ENCODE data around the gene TBC1D2B.
"Not testable (repeated sequence)": the region's sequence is repeated elsewhere in the genome, so short reads cannot be mapped to it uniquely, and the experiment has no call there.

Gene TBC1D2B

DNA sequence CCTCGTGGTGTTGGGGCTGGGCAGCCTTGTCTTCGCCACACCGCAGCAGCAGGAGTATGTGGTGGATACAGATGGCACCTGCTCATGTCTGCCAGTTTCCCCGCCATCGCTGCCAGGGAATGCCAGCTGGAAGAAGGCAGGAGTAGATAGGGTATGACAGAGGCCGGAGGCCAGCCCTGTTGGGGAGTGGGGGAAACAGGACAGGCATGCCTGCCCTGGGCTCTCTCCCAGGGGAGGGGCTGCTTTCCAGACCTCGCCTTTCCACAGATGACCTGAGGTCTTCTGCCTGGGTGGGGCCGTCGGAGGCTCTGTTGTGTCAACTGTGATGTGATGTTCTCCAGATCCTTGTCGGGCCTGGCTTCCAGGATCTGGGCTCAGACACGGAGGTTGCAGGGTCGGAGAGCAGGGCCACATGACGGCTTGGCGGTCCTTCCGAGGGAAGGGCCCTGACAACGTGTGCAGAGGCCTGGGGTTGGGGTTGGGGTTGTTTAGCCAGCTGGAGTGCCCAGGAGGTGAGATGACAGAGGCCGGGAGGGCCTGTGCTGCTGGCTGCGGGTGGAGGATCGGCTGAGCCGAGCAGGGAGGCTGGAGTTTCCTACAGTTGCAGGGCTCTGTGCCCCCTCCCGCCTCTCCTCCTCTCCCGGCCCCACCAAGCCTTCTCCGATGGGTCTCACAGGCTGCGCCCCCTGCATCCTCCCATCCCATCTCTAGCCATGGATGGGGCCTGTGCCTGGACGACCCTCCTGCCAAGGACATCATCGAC is 102.0 kb downstream of the TBC1D2B start:
- no peak for DNase-seq (ENCODE audit: low read depth in 2 of 2)

DNA sequence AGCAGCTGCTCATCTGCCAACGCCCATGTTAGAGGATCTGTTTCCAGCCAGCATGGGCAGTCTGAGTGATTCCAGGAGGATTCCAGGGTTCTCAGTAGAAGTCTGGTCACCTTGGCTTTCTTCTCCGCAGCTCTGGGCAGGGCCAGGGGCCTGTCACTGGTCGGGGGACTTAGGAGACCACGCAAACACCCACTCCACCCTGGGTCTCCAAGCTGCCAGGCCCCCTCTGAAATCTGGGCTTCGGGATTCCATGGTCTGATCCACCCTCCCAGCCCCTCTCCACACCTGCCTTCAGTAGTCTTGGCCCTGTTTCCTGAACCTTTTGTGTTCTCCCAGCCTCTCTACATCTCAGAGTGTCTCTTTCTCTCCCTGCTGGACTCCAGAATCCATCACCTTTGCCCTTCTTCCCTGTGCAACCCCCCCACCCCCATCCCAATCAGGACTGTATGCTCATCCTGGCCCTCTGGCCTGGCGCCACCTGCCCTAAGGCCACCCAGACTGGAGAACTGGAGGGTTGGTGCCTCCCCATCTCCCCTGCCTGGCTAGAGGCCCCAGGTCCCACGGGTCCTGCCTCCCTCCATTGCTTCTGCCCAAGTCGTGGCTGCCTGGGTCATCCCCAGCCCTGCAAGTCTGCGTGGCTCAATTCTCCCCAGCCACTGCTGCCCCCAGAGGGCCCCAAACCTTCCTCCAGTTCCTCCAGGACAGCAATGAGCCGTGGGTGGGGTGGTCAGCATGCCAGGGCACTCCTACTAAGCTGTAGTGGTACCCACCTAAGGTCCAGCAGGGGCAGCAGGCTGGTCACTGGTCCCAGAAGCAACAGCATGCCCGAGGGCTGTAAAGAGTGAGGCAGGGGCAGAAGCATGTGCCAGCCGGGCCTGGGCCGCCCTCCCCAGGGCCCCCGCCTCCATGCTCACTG is 102.8 kb downstream of the TBC1D2B start:
- DNase-seq (ENCODE audit: low read depth in 2 of 2), result no peak

DNA sequence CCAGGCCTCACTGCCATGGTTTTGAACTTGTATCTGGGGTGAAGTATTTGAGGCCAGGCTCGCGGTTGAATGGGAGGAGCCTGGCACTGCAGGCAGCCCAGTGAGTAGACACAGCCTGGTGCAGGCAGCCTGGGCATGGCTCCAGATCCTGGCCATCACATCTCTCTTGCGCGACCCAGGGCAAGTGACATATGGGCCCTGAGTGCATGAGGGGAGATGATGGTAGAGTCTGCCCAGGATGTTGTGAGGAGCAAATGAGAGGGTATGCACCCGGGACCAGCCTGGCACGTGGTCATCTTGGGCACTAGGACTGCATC is 103.5 kb downstream of the TBC1D2B start:
- no peak for DNase-seq (ENCODE audit: low read depth in 2 of 2)

DNA sequence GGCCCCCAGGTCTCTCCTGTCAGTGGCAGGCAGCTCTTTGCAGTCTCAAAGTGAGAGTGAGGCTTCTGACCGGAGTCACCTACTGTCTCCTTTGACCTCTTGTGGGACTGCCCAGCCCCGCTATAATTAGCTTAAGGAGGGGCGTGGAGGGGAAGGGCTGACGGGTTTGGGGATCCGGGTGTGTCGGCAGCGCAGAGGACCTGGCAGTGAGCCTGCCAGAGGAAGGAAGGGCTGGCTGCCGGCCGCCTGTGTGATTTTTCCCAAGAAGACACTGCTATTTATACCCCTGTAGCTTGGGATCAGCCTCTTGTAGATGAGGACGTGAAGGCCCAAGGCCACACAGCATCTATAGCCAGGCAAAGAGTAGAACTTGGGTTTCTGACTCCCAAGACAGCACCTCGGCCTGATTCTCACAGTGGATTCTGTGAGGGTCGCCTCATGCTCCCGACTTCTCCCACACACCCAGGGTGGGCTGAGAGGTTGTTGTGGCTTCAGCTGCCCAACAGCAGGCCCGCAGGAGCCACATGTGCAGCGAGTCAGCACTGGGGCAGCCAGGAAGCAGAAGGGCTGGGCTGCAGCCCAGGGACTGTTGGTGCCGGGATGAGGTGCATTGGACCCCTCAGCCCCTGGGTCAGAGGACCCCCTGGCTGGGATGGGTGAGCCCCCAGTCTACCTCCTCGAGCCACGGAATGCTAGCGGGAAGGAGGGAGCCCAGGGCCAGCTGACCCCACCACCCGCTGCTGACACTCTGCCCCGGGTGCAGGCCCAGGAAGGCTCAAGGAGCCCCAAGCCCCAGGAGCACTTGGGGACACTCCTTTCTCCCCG is 104.0 kb downstream of the TBC1D2B start:
- DNase-seq (ENCODE audit: low read depth in 2 of 2), result not testable (repeated sequence)

DNA sequence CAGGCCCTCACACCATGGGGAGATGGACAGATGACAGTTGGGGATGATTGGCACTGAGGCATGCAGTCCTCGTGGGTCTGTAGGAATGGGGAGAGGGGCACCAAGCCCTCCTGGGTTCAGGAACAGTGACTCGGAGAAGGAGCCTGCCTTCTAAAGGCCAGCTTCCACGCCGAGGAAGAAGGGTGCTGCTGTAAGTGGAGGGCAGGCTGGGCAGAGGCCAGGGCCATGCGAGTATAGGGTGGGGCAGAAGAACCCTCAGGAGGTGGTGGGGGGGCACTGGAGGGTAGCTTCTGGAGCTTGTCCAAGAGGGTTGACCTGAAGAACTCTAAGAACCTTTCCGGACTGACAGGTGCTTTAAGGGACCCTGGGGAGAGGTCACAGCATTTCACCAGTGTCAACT is 104.8 kb downstream of the TBC1D2B start:
- not testable (repeated sequence) for DNase-seq (ENCODE audit: low read depth in 2 of 2)

DNA sequence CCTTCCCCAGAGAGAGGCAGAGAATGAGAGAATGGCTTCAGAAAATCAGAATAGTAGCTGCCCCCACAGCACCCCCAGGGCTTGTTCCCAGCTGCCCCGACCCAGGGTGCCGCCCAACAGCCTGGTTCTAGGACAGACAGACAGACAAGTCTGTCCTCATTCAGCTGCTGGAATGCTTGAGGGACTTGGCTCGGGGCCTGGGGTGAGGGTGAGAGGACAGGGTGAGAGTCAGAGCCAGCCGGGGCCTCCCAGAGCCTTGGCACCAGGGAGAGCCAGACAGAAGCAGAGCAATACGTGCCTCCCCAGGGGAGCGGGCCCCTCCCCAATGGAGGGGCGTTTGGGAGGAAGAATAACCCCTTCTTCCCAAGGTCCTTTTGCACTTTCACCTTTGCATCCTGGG is 105.6 kb downstream of the TBC1D2B start:
- not testable (repeated sequence) for DNase-seq (ENCODE audit: low read depth in 2 of 2)

DNA sequence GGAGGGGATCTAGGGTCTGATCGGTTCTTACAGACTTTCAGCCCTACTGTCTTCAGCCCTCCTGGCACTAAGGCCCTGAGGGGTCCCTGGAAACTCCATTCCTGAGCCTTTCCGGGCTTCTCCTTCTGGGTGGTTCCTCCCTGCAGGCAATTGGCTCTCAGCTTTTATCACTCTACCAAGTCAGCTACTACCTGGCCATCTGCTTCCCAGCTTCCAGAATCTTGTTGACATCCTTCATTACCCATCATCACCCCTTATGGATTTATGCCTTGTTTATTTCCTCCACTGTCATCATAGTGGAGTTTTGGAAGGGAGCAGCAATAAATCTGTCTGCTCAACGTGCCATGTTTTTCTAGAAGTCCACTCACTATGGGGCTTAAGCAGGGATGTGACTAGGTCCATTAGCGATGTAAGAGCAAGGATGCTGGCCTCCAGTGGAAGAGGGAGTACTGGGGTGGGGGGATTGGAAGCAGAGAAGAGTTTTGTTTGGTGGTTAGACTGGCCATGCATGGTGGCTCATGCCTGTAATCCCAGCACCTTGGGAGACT is 106.6 kb downstream of the TBC1D2B start:
- not testable (repeated sequence) for DNase-seq (ENCODE audit: low read depth in 2 of 2)

DNA sequence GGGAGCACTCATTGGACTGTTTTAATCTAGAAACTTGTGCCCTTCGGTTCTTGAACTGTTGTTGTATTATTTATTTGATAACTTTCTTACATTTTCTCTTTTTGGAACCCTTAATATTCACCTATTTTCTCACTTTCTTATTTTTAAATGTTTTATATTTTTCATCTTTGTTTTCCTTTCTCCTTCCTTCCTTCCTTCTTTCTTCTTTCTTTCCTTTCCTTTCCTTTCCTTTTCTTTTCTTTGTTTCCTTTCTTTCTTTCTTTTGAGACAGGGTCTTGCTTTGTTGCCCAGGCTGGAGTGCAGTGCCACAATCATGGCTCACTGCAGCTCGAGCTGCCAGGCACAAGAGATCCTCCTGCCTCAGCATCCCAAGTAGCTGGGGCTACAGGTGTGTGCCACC is 108.5 kb downstream of the TBC1D2B start:
- no peak for DNase-seq (ENCODE audit: low read depth in 2 of 2)

DNA sequence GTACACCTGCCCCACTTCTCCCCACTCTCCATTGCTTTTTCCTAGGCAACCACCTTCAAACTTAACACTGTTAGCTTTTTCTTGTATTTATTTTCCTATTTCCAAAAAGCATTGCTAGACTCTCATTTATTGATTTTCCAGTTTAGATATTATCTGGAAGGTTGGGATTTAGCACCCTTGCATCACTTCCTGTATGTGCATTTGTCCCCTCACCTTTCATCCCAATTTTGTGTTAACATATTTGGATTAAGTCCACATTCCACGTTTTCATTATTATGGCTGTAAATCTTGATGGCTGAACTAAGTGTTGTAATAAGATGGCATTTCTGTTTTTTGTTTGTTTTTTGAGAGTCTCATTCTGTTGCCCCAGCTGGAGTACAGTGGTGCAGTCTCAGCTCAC is 109.7 kb downstream of the TBC1D2B start:
- no peak for DNase-seq (ENCODE audit: low read depth in 2 of 2)

DNA sequence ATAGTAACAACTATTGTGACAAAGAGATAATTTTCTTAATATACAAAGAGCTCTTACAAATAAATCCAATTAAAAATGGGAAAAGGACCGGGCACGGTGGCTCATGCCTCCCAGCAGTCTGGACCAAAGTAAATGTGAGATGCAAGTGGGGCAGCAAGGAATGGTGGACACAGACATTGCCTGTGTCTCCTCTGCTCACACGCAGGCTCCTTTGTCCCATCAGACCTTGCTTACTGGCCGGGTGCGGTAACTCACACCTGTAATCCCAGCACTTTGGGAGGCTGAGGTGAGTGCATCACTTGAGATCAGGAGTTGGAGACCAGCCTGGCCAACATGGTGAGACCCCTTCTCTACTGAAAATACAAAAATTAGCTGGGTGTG is 110.3 kb downstream of the TBC1D2B start:
- DNase-seq (ENCODE audit: low read depth in 2 of 2), result not testable (repeated sequence)

DNA sequence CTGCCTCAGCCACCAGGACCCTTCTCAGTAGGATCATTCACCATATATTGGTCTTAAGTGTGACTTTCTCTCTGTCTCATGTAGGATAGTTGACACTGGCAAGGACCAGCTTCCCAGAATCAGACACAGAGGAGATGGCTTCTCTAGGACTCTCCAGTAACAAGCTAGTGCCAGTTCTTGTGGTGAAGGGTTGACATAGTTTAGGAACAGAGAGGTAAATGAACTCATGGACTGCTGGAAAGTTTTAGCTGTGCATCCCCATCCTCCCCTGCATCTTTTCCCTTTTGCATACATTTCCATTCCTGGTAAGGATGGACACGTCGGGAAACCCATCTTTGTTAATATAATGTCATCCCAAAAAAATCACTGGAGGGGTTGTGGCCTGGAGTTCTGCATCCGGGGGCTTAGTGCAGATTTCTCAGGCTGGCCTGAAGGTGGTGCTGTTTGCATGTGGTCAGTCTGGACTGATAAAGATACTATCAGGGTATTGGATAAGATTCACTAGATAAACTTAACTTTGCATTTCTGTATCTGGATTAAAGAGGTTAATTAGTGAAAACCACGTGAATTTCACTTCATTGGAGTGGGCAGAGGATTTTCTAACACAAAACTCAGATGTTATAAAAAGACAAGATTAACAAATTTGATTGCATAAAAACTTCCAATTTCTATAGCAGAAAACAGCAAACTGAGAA is 110.8 kb downstream of the TBC1D2B start:
- peak; percentile 33 to 41 for DNase-seq (ENCODE audit: low read depth in 2 of 2)

DNA sequence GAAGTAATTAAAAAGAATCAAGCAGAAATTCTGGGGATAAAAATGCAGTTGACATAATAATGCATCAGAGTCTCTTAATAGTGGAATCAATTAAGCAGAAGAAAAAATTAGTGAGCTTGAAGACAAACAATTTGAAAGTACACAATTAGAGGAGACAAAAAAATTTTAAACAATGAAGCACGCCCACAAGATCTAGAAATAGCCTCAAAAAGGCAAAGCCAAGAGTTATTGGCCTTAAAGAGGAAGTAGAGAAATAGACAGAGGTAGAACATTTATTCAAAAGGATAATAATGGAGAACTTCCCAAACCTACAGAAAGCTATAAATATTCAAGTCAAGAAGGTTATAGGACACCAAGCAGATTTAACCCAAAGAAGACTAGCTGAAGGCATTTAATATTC is 113.3 kb downstream of the TBC1D2B start:
- DNase-seq (ENCODE audit: low read depth in 2 of 2), result no peak

DNA sequence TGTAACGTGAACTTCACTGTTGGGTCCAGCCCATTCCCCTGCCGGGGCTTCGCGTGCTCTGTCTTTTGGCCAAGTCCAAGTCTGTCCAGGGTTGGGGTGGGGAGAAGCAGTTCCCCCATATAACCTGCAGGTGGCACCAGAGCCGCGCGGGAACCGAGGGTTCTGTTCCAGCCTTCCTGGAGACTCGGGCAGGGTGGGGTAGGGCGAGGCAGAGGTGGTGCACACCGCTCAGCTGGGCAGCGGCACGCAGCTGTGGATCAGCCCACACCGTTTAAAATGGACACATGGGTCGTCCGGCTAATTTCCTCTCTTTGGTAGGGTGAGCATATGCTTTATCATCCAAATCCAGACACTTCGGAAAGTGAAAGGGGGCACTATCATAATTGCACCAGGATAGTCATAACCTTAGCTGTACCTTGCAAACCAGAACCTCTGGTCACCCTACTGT is 118.1 kb downstream of the TBC1D2B start:
- DNase-seq (ENCODE audit: low read depth in 2 of 2), result peak; percentile 65 to 72

DNA sequence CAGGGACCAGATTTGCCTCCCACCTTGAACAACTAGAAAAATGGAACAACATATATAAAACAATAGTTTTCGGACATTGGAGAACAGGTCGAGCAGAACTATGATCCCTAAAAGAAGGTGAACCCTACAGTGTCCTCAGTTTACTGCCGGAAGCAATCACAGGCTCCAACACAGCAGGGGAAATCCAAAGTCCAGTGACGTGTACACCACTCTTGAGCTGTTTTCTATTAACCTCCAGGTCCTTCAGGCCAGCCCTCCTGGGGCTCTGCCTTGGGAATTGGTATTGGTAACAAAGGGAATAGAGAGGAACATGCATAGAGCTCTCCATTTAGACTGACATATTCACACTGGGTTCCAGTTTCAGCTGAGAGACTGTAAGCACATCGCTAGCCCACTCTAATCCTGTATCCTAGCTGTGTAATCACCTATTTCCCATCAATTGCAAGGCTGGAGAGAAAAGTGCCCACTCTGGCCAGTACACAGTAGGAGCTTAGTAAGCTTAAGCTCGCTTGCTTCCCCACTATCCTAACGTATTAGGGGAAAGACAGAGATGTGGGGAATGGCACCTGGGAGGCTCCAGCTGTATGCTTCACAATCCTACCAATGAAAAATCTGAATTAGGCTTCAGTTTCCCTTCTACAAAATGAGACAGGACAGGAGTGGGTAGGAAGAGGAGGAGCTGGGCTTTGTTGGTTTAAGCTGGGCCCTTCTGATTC is 118.6 kb downstream of the TBC1D2B start:
- DNase-seq (ENCODE audit: low read depth in 2 of 2), result not testable (repeated sequence)

DNA sequence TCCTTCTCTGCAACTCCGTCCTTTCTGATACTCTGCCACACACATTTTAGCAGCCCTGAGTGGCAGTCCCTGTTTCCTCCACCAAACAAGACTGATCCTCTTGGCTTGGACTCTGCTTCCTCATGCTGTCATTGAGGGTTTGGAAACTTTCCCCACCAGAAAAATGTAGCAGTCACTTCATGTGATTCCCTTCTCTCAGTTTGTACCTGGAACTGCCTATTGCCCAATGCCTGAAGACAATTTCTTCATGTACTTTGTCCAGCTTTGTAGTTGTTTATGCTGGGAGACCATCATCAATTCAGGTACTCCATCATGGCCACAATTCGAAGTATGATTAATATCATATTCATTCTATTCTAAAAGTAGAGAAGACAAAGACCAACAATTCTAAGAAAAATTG is 119.5 kb downstream of the TBC1D2B start:
- not testable (repeated sequence) for DNase-seq (ENCODE audit: low read depth in 2 of 2)

DNA sequence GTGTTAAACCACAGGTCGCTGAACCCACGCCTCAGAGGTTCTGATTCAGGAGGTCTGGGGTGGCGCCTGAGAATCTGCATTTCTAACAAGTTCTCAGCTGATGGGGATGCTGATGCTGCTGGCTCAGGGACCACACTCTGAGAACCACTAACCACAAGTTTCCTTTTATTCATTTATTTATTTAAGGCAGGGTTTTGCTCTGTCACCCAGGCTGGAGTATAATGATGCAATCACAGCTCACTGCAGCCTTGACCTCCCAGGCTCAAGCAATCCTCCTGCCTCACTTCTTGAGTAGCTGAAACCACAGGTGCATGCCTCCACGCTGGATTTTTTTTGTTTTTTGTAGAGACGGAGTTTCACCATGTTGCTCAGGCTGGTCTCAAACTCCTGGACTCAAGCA is 123.6 kb downstream of the TBC1D2B start:
- DNase-seq (ENCODE audit: low read depth in 2 of 2), result peak in 1 of 2 donors; percentile 22

DNA sequence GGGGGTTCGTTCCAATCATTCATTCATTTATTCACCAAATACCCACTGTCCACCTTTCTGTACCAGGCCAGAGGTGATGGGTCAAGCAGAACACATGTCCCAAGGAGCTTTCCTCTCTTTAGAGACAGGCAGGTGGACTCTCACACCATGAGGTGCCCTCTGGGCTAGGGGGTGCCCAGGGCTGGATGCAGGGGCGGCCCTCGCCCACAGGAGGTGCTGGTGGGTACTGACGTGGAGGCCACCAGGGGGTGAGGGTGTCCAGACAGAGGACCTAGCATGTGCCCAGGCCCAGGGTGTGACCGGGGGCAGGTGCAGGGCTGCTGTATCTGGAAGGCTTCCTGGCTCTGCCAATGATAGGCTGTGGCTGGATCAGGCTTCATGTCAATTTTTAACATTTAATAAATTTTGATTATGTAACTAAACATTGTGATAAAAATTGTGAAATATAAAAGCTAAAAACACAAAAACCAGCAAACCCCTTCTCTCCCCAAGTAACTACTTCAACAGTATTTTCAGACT is 124.5 kb downstream of the TBC1D2B start:
- DNase-seq (ENCODE audit: low read depth in 2 of 2), result not testable (repeated sequence)

DNA sequence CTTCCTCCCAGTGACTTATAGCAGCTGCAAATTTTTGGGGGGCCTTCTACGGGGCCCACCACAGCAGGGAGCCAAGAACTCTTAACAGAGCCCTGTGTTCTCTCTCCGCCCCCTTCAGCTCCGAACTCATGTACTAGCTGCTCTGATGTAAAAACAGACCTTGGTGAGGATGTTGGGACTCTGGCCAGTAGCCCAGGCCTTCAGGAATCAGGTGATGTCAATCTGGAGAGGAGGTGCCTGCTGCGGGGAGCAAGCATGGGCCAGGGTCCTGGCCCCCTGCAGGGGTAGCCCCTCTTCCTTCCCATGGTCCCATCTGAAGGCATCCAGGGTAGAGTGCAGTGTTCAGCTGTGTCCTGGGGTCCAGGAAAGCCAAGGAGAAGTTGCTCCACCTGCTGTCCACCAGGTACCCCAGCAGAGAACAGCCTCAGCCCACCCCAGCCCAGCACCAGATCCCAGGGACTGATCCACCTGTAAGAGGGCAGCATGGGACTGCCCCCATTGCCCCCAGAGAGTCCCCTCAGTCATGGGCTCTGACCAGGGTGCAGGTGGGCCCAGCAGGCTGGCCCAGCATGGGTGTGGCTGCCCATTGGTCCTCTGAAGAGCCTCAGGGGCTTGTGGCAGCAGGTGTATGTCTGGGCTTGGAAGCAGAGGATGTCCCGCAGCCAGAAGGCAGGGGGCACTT is 126.3 kb downstream of the TBC1D2B start:
- DNase-seq (ENCODE audit: low read depth in 2 of 2), result not testable (repeated sequence)

DNA sequence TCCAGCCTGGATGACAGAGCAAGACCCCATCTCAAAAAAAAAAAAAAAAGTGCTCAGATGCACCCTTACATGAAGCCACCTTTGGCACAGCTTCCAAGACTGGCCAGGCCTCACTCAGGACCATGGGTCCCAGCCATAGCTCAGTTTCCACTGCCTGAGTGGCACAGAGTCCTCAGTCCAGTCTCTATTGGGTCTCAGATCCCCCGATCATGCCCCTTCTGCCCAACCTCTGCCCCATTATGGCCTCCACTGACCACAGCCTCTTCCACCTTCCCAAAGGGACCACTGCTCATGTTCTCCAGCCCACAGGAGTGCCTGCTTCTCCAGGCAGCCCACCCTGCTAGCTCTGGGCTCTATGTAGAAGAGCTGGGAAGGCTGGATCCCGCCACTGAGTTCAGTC is 127.0 kb downstream of the TBC1D2B start:
- not testable (repeated sequence) for DNase-seq (ENCODE audit: low read depth in 2 of 2)

DNA sequence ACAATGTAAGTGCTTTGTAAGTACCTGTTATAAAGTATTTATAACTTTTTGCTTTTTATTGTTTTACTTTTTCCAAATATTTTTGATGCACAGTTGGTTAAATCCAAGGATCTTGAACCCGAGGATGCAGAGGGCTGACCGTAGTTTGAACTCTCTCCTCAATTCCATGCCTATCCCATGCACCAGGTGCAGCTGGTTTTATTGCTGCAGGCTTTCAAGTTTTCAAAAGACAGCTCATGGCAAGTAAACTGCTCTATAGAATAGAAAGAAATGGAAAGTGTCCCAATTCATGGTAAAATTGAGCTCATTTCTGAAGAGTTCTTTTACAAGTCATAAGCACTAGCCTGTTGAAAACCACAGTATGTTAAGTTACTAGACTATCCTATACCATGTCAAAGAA is 131.9 kb downstream of the TBC1D2B start:
- no peak for DNase-seq (ENCODE audit: low read depth in 2 of 2)

Measured in activated CD4-positive, alpha-beta T cell treated with anti-CD3 and anti-CD28 coated beads for 24 hours (primary cell).